CD4-positive, alpha-beta T cell treated with Interferon gamma for 1 hour (primary cell): Measurements from ENCODE around the gene BDP1.
"Not testable (repeated sequence)": the region's sequence is repeated elsewhere in the genome, so short reads cannot be mapped to it uniquely, and the experiment has no call there.

Experiments used
- DNase-seq: peaks from one replicate; pipeline ENCODE4 v3.0.0-alpha.2; 2020

Gene BDP1

GRCh38 chr5:71575588-71575987 lies 120.1 kb downstream of the BDP1 start:
- not testable (repeated sequence) for DNase-seq

GRCh38 chr5:71576241-71576640 lies 120.8 kb downstream of the BDP1 start:
- DNase-seq: no peak

- not testable (repeated sequence) for DNase-seq
These were observed 122.4 kb downstream of the BDP1 start for GRCh38 chr5:71577839-71578238.

- DNase-seq: no peak
These were observed 127.6 kb downstream of the BDP1 start for GRCh38 chr5:71582945-71583584.

GRCh38 chr5:71586052-71586940 lies 130.8 kb downstream of the BDP1 start:
- no peak for DNase-seq

GRCh38 chr5:71586941-71587765 lies 131.7 kb downstream of the BDP1 start, which contains the start of gene MCCC2:
Gene MCCC2, plus strand, starts transcription at chr5:71587340. Its CDS starts 86 bp downstream, at chr5:71587426.
- DNase-seq: peak; percentile 96

GRCh38 chr5:71587766-71588532 lies 132.5 kb downstream of the BDP1 start:
- DNase-seq: no peak

GRCh38 chr5:71588533-71588885 lies 133.1 kb downstream of the BDP1 start:
- no peak for DNase-seq

GRCh38 chr5:71589903-71590302 lies 134.5 kb downstream of the BDP1 start:
- DNase-seq: no peak

- no peak for DNase-seq
These were observed 135.6 kb downstream of the BDP1 start for GRCh38 chr5:71591100-71591499.

- no peak for DNase-seq
These were observed 140.7 kb downstream of the BDP1 start for GRCh38 chr5:71596169-71596568.

GRCh38 chr5:71597001-71597400 lies 141.6 kb downstream of the BDP1 start:
- no peak for DNase-seq

- DNase-seq: no peak
These were observed 145.3 kb downstream of the BDP1 start for GRCh38 chr5:71600783-71601182.

- peak; percentile 32 for DNase-seq
These were observed 146.0 kb downstream of the BDP1 start for GRCh38 chr5:71601222-71602026.

GRCh38 chr5:71609916-71610315 lies 154.5 kb downstream of the BDP1 start:
- DNase-seq: not testable (repeated sequence)

GRCh38 chr5:71615809-71616208 lies 160.4 kb downstream of the BDP1 start:
- DNase-seq: no peak
